Prostate gland (tissue), 2 donors: ENCODE data around the gene SWAP70.

Experiments used
- POLR2A ChIP-seq: fragments of 450-650 bp; IDR thresholded peaks from one replicate; pipeline ENCODE4 v1.6.1; 2016; ENCODE audit warnings: antibody characterized with exemption, mild to moderate bottlenecking
- TF ChIP-seq, protein P1 (sequence below), 4 experiments: fragments of 200-600 bp in 2 of 4; fragments of 450-650 bp in 2 of 4; sonication (generic) in 2 of 4; IDR thresholded peaks; 1 replicate in 3 of 4; 2 replicates in 1 of 4; pipeline ENCODE4 v1.5.1; 2016 to 2019; ENCODE audit warnings: antibody characterized with exemption in 4 of 4, mild to moderate bottlenecking in 2 of 4, moderate library complexity in 2 of 4

- TF ChIP-seq, protein P1, sequence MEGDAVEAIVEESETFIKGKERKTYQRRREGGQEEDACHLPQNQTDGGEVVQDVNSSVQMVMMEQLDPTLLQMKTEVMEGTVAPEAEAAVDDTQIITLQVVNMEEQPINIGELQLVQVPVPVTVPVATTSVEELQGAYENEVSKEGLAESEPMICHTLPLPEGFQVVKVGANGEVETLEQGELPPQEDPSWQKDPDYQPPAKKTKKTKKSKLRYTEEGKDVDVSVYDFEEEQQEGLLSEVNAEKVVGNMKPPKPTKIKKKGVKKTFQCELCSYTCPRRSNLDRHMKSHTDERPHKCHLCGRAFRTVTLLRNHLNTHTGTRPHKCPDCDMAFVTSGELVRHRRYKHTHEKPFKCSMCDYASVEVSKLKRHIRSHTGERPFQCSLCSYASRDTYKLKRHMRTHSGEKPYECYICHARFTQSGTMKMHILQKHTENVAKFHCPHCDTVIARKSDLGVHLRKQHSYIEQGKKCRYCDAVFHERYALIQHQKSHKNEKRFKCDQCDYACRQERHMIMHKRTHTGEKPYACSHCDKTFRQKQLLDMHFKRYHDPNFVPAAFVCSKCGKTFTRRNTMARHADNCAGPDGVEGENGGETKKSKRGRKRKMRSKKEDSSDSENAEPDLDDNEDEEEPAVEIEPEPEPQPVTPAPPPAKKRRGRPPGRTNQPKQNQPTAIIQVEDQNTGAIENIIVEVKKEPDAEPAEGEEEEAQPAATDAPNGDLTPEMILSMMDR (IDR thresholded peaks at IDR 0.05), result no peak
- no peak for TF ChIP-seq POLR2A
These were observed 17.9 kb downstream of the SWAP70 start for GRCh38 chr11:9681583-9682372.
